GM21515 (cell line): ENCODE results near the gene TMEM127.
"Not testable (repeated sequence)": the region's sequence is repeated elsewhere in the genome, so short reads cannot be mapped to it uniquely, and the experiment has no call there.

Experiments
- ATAC-seq: cut with Tn5 transposase; IDR thresholded peaks from one replicate; pipeline ENCODE4 v1.9.1; 2021; ENCODE audit not compliant: unreplicated experiment

Gene TMEM127

GRCh38 chr2:96265840-96266679 is at the start of gene TMEM127, which contains the start of gene CIAO1:
TSS of gene TMEM127 (minus strand) at chr2:96265997. CDS start at chr2:96265381, 616 bp downstream.
TSS of gene CIAO1 (plus strand) at chr2:96266225. CDS start at chr2:96266351, 126 bp downstream.
- peak; percentile 93 for ATAC-seq

GRCh38 chr2:96315005-96315399 is 49.2 kb upstream of the TMEM127 start:
- ATAC-seq = no peak

- no peak for ATAC-seq
Measured at GRCh38 chr2:96308248-96308647, 42.5 kb upstream of the TMEM127 start.

DNA sequence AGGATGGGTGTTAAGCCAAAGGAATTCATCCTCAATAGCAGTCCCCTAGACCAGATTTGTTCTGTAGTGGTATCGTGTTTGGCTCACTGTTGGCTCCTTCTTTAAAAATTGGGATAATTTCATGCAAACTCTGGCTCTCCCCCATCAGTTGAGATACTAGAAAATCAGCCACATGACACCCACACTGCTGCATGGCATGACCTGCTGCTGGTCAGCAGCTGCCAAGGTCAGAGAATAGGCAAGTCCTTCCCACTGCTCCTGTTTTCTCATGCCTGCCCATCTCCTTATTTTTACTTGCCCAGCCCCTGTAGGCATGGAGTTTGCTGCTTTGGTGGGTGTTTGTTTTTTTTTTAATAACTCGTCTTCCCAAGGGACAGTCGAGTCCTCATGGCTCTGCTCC is 40.6 kb upstream of the TMEM127 start:
- no peak for ATAC-seq

DNA sequence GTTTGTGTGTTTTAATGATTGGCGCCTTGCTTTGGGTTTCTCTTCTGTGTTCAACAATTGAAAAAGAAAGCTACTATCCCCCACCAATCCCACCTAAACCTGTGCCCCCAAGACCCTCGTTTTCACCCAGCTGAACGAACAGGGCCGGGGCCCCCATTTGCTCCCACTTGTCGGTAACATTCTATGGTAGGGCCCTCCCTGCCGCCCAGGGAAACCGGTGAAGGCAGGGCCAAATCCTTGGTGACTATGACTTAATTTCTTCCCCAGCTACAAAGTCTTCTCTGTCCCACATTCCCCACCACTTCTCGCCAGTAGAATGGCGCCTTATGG is 40.1 kb upstream of the TMEM127 start:
- ATAC-seq = no peak

- peak; percentile 89 for ATAC-seq
Measured at GRCh38 chr2:96305091-96305978, 39.5 kb upstream of the TMEM127 start, which contains the start of gene SNRNP200. TSS of gene SNRNP200 (minus strand) at chr2:96305546. CDS start at chr2:96305437, 109 bp downstream.

- ATAC-seq = peak; percentile 2
Measured at GRCh38 chr2:96304606-96305005, 38.8 kb upstream of the TMEM127 start.

DNA sequence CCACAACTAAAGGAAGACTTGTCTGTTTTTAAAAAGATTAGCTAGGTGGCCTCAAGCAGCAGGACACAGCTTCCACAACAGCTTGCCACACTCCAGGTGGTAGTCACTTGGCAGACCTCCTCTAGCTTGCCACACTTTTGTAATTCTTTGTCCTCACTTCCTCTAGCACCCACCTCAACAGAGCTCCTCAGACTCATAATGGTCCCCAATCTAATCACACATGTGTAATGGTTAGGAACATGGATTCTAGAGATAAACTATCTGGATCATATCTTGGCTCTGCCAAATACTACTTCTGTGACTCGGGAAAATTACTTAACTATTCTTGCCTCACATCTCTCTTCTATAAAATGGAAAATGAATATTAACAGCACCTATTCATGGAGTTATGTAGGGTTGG is 36.1 kb upstream of the TMEM127 start:
- ATAC-seq = no peak

DNA sequence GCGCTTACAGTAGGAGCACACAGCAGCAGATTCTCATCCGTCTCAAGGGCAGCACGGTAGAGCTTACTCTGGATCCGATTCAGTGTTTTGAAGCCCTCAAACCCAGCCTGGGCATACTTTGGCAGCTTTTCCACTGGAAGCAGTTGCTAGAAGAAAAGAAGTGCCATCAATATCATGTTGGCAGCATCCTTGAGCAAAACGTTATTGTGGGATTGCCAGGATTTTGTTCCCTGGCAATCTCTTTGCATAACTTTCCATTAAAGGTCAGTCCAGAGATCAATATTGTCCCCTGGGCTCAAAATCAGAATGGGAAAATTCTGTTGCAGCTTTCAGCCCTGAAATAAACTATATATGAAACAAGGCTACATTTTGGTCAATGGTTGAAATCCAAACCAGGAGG is 31.1 kb upstream of the TMEM127 start:
- ATAC-seq = no peak

DNA sequence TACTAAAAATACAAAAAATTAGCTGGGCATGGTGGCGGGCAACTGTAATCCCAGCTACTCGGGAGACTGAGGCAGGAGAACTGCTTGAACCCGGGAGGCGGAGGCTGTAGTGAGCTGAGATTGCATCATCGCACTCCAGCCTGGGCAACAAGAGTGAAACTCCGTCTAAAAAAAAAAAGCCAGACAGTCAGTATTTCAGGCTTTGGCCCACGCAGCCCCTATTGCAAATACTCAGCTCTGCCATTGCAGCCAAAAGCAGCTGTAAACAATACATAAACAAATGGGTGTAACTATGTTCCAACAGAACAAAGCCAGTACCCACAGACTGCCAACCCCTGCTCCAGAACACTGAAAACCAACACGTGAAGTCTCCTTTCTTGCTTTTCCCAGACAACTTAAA is 28.5 kb upstream of the TMEM127 start:
- ATAC-seq = not testable (repeated sequence)

- no peak for ATAC-seq
Measured at GRCh38 chr2:96291751-96292150, 26.0 kb upstream of the TMEM127 start.

DNA sequence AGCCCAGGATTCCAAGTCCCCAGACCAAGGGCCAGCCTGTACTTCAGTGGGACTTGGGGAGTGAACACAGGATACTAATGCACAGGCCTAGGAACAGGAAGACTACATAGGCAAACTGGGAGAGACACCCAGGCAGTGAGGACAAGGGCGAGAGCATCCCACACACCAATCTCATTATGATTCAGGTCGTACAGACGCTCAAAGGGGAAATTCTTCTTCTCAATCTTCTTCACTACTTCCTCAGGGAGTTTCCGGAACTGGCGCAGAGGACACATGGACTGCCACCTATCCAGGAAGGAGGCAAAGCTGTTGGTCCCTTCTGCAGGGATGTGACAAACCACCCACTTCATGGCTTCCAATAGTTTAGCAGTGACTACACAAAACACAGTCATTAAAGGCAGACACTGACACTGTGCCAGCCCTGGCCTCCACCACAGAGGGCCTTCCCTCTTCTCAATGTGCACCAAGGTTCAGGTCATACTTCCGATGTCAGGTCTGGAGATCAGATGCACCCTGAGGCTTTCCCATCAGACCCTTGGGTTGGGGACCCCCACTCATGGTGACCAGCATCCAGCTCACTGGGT is 21.6 kb upstream of the TMEM127 start:
- ATAC-seq = no peak

DNA sequence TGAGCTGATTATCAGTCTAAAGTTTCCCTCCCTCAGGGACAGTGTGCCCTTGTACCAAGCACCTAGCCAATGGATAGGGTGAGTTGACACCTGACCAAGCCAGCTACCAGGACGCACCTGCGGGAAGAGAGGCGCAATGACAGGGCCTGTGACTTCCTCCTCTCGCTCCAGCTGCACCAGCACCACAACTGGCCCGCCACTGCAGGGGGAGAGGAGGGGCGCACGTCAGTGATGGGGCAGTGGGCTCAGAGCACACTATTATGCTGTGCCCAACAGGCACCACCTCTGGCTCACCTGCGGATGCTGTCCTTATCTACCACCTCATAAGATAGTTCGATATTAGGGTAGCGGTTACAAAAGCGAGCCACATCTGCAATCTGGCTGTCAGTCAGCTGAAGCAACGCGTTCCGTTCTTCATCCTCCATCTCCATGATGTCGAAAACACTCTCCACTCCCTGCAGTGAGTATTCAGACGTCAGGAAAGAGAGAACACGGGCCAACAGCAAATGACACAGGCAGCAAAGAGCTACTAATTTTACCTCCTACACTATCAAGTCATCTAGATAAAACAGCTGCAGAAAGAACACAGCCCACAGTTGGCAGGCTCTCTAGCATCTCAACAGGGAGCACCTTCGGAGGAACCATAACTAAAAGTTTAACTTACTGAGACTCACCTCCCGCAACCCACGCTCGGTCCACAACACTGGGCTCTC is 11.1 kb upstream of the TMEM127 start:
- no peak for ATAC-seq

DNA sequence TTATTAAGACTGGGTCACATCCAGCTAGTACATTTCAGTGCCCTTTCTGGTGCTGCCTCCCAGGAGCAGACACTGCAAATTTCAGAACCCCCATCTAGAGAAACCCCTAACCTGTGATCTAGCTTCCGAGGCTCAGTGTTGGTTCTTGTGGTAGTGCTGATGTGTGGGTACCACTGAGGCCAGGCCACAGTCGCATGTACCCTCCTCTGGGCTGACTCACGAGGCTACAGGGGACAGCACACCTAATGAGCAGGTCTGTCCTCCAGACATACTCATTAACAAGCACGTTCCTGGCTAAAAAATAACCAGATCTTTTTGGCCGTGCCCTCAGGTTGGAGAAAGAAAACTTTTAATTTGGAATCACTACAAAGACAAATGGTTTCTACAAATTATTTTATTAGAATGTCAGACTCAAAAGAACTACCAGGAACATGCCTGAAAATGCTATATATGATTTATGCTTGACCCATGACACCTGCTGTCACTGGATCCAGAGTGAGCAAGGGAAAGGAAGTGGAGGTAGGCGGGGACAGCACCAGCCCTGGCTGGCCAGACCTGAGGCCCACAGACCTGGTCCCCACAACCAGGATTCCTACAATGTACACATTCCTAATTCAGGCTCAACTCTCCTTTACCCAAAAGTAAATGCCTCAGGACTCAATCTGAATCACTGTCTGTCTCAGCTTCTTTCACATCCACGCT is 8.7 kb upstream of the TMEM127 start:
- ATAC-seq = no peak

- no peak for ATAC-seq
Measured at GRCh38 chr2:96273763-96274162, 8.0 kb upstream of the TMEM127 start.

GRCh38 chr2:96271995-96272394 is 6.2 kb upstream of the TMEM127 start:
- ATAC-seq = no peak

GRCh38 chr2:96267159-96267971 is 1.6 kb upstream of the TMEM127 start:
- ATAC-seq = no peak

DNA sequence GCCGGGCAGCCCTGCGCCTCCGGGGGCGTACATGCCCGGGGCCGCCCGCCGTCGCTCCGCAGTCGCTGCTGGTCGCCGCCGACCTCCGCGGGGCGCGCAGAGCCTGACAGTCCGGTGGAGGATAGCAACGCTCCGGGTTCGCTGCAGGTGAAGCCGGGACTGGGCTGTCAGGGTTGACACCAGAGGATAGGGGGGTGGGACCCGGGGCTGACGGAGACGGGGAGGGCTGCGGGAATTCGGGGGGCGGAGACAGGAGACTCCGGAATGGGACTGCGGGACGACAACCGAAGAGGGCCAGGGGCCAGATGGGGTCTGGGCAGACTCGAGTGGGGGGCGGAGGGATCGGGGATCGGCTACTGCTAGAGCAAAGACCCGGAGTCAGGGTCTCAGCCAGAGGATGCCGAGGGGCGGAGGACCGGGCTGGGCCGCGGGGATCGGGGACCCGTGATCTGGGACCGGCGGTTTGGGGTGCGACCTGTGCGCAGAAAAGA is 403 bp downstream of the TMEM127 start:
- peak; percentile 15 for ATAC-seq

GRCh38 chr2:96264656-96265348 is 995 bp downstream of the TMEM127 start:
- ATAC-seq = no peak
